Prostate gland (tissue), 2 donors: ENCODE measurements around the gene AKAP13. TPM values are rescaled to one million over a fixed set of nuclear protein-coding genes. Genes with fewer than 3 reads are reported as not detected.

Experiments used
- DNase-seq: peaks from one replicate; pipeline ENCODE4 v3.0.0-alpha.2; 2019; ENCODE audit warnings: low spot score
- H3K27ac ChIP-seq, 2 donors: fragments of 200-600 bp; sonication (generic); 2 replicates each; pipeline ENCODE4 v1.5.1; 2017 to 2019
- H3K27me3 ChIP-seq: fragments of 200-600 bp; sonication (generic); replicated peaks from 2 replicates; pipeline ENCODE4 v1.5.1; 2019; ENCODE audit not compliant: insufficient read depth
- H3K36me3 ChIP-seq, 2 donors: fragments of 200-600 bp; sonication (generic); 1 replicate in 1 of 2; 2 replicates in 1 of 2; pipeline versions ENCODE4 v1.5.1 to v1.8.1; 2017 to 2019
- H3K4me1 ChIP-seq: fragments of 200-600 bp; sonication (generic); replicated peaks from 2 replicates; pipeline ENCODE4 v1.5.1; 2019
- H3K4me3 ChIP-seq, 2 donors: fragments of 200-600 bp; sonication (generic); 2 replicates each; pipeline ENCODE4 v1.5.1; 2017 to 2019
- H3K9me3 ChIP-seq: fragments of 200-600 bp; sonication (generic); 2 replicates; pipeline ENCODE4 v1.5.1; 2017
- POLR2A ChIP-seq: fragments of 450-650 bp; IDR thresholded peaks from one replicate; pipeline ENCODE4 v1.6.1; 2016; ENCODE audit warnings: antibody characterized with exemption, mild to moderate bottlenecking
- POLR2AphosphoS5 ChIP-seq: sonication (generic); formaldehyde crosslinking; IDR thresholded peaks from one replicate; pipeline ENCODE4 v1.6.1; 2017; ENCODE audit warnings: antibody characterized with exemption
- WGBS: methylation state at CpG from one replicate; pipeline ENCODE4 v1.1.5; 2018; 5-methylcytosine and 5-hydroxymethylcytosine counted together
- intact Hi-C: fragments of 100-400 bp; cut with DNase I; formaldehyde crosslinking; loops from one replicate; pipeline ENCODE4 v1.14.2; 2022
- total RNA-seq, 2 donors: library from RNA; depleted of rRNA; stranded (reverse); fragments of >200 nt; gene quantifications; one replicate each; pipeline ENCODE4 v1.1.0, GENCODE V29; 2016
- TF ChIP-seq, protein P1 (sequence below), 4 experiments: fragments of 200-600 bp in 2 of 4; fragments of 450-650 bp in 2 of 4; sonication (generic) in 2 of 4; IDR thresholded peaks; 1 replicate in 3 of 4; 2 replicates in 1 of 4; pipeline ENCODE4 v1.5.1; 2016 to 2019; ENCODE audit warnings: antibody characterized with exemption in 4 of 4, mild to moderate bottlenecking in 2 of 4, moderate library complexity in 2 of 4

AKAP13 gene
- total RNA-seq, 2 donors from 2014 or later = 102 to 195 TPM

DNA sequence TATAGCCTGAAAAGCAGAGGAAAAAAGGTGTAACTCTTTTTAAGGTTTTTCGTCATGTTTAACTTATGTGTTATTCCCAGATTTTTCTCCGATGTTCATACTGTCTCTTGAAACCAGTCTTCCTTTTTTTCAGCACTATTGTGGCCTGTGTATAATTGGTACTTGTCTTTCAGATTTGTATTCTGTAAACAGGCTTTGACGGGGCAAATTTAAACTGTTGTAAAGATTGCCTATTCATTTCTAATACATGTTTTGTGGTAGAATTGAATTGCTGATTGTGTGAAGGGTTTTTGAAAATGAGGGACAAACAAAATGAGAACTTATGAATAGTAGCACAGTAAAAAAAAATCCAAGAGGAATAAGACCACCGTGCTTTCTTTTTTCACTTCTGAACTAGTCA, 33.6 kb downstream of the AKAP13 start:
- WGBS = 62% methylated on average over 4 of the region's 4 CpGs
- TF ChIP-seq, protein P1, sequence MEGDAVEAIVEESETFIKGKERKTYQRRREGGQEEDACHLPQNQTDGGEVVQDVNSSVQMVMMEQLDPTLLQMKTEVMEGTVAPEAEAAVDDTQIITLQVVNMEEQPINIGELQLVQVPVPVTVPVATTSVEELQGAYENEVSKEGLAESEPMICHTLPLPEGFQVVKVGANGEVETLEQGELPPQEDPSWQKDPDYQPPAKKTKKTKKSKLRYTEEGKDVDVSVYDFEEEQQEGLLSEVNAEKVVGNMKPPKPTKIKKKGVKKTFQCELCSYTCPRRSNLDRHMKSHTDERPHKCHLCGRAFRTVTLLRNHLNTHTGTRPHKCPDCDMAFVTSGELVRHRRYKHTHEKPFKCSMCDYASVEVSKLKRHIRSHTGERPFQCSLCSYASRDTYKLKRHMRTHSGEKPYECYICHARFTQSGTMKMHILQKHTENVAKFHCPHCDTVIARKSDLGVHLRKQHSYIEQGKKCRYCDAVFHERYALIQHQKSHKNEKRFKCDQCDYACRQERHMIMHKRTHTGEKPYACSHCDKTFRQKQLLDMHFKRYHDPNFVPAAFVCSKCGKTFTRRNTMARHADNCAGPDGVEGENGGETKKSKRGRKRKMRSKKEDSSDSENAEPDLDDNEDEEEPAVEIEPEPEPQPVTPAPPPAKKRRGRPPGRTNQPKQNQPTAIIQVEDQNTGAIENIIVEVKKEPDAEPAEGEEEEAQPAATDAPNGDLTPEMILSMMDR (IDR thresholded peaks at IDR 0.05) = no peak
- TF ChIP-seq POLR2A (no peak), POLR2AphosphoS5 (no peak)
- Histone ChIP-seq H3K4me1 (no peaks in the 10 kb centered on the region), H3K27me3 (no peaks in the 10 kb centered on the region), H3K36me3 (no peaks in the 10 kb centered on the region), H3K9me3 (no peaks in the 10 kb centered on the region), H3K27ac (peak overlapping the region; percentile 20 to 50), H3K4me3 (no peak overlapping the region)
- intact Hi-C loops = loop anchor here (2.0 to 5.0 kb wide), 2 partner anchors 83 to 117 kb away; no protein-coding TSS in a partner anchor
- no peak for DNase-seq

DNA sequence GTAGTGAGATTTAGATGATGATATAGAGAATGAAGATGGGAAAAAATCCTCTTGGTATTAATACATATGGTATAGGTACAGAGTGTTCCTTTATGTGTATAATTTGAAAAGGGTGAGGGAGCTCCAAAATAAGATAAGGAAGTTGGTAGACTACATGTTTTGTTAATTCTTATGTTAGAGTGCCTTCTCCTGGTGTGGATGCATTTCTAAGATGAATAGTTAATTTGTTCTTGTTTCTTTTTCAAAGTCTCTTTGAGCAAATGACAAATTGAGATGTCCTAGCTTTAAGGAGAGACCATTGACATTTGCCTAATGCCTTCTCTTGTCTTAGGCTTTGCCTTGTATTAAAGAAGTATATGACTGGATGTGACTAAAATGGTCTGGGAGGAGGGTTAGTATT, 34.1 kb downstream of the AKAP13 start:
- H3K9me3 ChIP-seq = no peaks in the 10 kb centered on the region
- H3K27ac ChIP-seq = no peak overlapping the region
- no peaks in the 10 kb centered on the region for H3K4me1 ChIP-seq
- no peaks in the 10 kb centered on the region for H3K36me3 ChIP-seq
- H3K4me3 ChIP-seq = no peak overlapping the region
- TF ChIP-seq, protein P1 (IDR thresholded peaks at IDR 0.05) = peak in 2 of 4 experiments; percentile 33 to 53
- TF ChIP-seq POLR2A = no peak
- DNase-seq = no peak
- H3K27me3 ChIP-seq = no peaks in the 10 kb centered on the region
- intact Hi-C loops = loop anchor here (2.0 to 5.0 kb wide), 2 partner anchors 84 to 117 kb away; no protein-coding TSS in a partner anchor

DNA sequence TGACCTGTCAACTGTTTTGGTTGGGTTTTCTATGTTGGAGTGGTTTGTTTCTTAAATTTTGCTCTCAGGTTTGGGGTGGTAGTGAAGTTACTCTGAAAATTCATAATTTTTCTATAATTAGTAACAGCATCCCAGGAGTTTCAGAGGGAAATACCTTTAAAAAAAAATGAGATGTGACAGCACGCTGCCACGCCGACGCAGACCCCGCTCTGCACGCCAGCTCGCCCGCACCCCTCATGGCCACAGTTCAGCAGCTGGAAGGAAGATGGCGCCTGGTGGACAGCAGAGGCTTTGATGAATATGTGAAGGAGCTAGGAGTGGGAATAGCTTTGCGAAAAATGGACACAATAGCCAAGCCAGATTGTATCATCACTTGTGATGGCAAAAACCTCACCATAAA, 34.6 kb downstream of the AKAP13 start:
- 98% methylated on average over 10 of the region's 10 CpGs for WGBS

DNA sequence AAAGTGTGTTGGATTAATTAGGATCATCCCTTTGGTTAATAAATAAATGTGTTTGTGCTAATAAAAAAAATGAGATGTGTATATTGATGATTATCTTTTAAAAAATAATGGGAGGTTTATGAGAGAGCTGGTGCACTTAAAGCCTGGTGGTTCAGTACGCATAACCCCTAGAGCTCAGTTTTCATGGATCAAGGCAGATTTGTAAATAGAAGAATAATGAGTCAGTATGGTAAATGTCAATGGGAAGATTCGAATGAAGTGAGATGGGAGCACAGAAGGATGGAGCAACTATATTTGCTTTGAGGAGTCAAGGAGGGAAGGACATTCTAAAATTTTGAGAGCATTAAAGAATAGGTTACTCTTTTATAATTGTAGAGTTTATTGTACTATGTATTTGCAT, 35.4 kb downstream of the AKAP13 start:
- H3K36me3 ChIP-seq = no peaks in the 10 kb centered on the region
- no peaks in the 10 kb centered on the region for H3K27me3 ChIP-seq
- no peaks in the 10 kb centered on the region for H3K4me1 ChIP-seq
- DNase-seq = no peak
- 58% methylated on average over 2 of the region's 2 CpGs for WGBS
- intact Hi-C loops = loop anchor here (2.0 kb wide), 1 partner anchor 85 kb away; no protein-coding TSS in a partner anchor
- no peaks in the 10 kb centered on the region for H3K9me3 ChIP-seq
- no peak for TF ChIP-seq POLR2AphosphoS5
- TF ChIP-seq, protein P1 (IDR thresholded peaks at IDR 0.05) = no peak
- TF ChIP-seq POLR2A = no peak
- no peak overlapping the region for H3K4me3 ChIP-seq
- H3K27ac ChIP-seq = no peak overlapping the region

More for the DNA sequence above, 34.6 kb downstream of the AKAP13 start:
- Histone ChIP-seq H3K9me3 (no peaks in the 10 kb centered on the region), H3K36me3 (no peaks in the 10 kb centered on the region), H3K4me3 (no peak overlapping the region), H3K4me1 (no peaks in the 10 kb centered on the region), H3K27me3 (no peaks in the 10 kb centered on the region), H3K27ac (no peak overlapping the region)
- no peak for TF ChIP-seq POLR2AphosphoS5
- TF ChIP-seq, protein P1 (IDR thresholded peaks at IDR 0.05) = no peak
- TF ChIP-seq POLR2A = no peak
- DNase-seq = no peak
- intact Hi-C loops = loop anchor here (2.0 to 5.0 kb wide), 2 partner anchors 84 to 118 kb away; no protein-coding TSS in a partner anchor

DNA sequence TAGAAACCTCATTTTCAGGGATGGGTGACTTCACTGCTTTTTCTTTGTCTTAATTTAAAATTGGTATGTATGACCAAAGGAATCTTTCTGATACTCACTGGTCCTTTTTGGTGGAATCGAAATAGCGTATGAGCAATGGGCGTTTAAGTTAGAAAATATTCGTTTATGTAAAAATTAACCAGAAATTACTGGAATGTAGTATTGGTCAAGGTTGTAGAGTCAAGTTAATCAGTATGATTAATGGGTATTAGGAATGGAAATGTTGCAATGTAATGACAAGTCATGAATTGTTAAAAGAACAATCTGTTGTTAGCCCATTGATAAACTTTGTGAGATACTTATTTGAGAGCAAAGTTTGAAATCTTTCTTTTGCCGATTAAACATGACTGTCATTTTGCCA, 36.9 kb downstream of the AKAP13 start:
- 96% methylated on average over 5 of the region's 5 CpGs for WGBS
- intact Hi-C loops = no loop called here
- Histone ChIP-seq H3K4me1 (no peaks in the 10 kb centered on the region), H3K27me3 (no peaks in the 10 kb centered on the region), H3K4me3 (no peak overlapping the region), H3K9me3 (no peaks in the 10 kb centered on the region), H3K27ac (no peak overlapping the region), H3K36me3 (no peaks in the 10 kb centered on the region)
- no peak for DNase-seq
- TF ChIP-seq POLR2A (no peak), POLR2AphosphoS5 (no peak)
- TF ChIP-seq, protein P1 (IDR thresholded peaks at IDR 0.05) = no peak
